Psoas muscle (tissue), 8 donors: ENCODE results near the gene WDR73. TPM values are rescaled to one million over a fixed set of nuclear protein-coding genes. Genes with fewer than 3 reads are reported as not detected.
A peak's percentile ranks its signal among the peaks of the same experiment; 100 is the strongest.

Experiments used
- ATAC-seq, 4 donors: fragments of 200-7000 bp; cut with Tn5 transposase; one replicate each; pipeline ENCODE4 v1.9.1; 2020; ENCODE audit warnings: moderate library complexity in 3 of 4, mild to moderate bottlenecking in 2 of 4
- DNase-seq, 2 donors: peaks; one replicate each; pipeline ENCODE4 v3.0.0-alpha.2; 2020
- H3K27ac ChIP-seq: fragments of 200-600 bp; one replicate; pipeline ENCODE4 v1.8.0; 2022
- H3K27me3 ChIP-seq, 3 donors: fragments of 200-600 bp in 1 of 3; one replicate each; pipeline versions ENCODE4 v1.6.1 to v1.8.0; 2013 to 2022; ENCODE audit warnings: low read length in 2 of 3, mild to moderate bottlenecking in 2 of 3, moderate library complexity in 1 of 3; ENCODE audit not compliant: insufficient read depth in 3 of 3
- H3K36me3 ChIP-seq, 2 donors: fragments of 200-600 bp in 1 of 2; one replicate each; pipeline versions ENCODE4 v1.6.1 to v1.8.0; 2013 to 2022; ENCODE audit warnings: low read depth in 1 of 2, mild to moderate bottlenecking in 1 of 2, moderate library complexity in 1 of 2; ENCODE audit not compliant: insufficient read depth in 1 of 2
- H3K4me1 ChIP-seq: fragments of 200-600 bp; one replicate; pipeline ENCODE4 v1.8.0; 2022
- H3K4me3 ChIP-seq: fragments of 200-600 bp; one replicate; pipeline ENCODE4 v1.8.0; 2022; ENCODE audit warnings: mild to moderate bottlenecking
- H3K9me3 ChIP-seq: fragments of 200-600 bp; one replicate; pipeline ENCODE4 v1.8.0; 2022
- CTCF ChIP-seq: fragments of 200-600 bp; IDR thresholded peaks from one replicate; pipeline ENCODE4 v1.8.0; 2022; ENCODE audit warnings: antibody characterized with exemption
- WGBS, 3 donors: extraction: QIAGEN DNeasy Blood & Tissue Kit; methylation state at CpG; one replicate each; pipeline versions ENCODE4 v1.1.6 to v1.1.7; 2013; 5-methylcytosine and 5-hydroxymethylcytosine counted together
- intact Hi-C, 2 donors: fragments of 100-400 bp; cut with DNase I; formaldehyde crosslinking; loops; one replicate each; pipeline versions ENCODE4 v1.11.0 to v1.14.2; 2022
- long read RNA-seq, 2 donors: library from polyadenylated mRNA; unstranded; transcript quantifications; one replicate each; pipeline ENCODE4 v2.0.0, GENCODE V29; 2021
- polyA plus RNA-seq, 3 donors: library from polyadenylated mRNA; stranded (reverse); fragments of 200-250 nt; gene quantifications; one replicate each; pipeline ENCODE4 v1.2.3, GENCODE V29; 2013
- total RNA-seq, 4 donors: library from RNA; stranded (reverse); fragmentation: NEBNext Ultra II Directional in 2 of 4; extraction: Animal tissue kit (Norgen Biotek cat#: 25700) in 2 of 4; gene quantifications; one replicate each; pipeline versions ENCODE4 v1.2.1 to v1.2.4, GENCODE V29; 2021 to 2023
- donor health status: healthy with polysubstance abuse.
- donor health status: DM: no; HTN: no; CAD: no; lungs with moderate emphysema.
- donor health status: Bipolar disorder and iron deficiency.
- donor health status: healthy.
- donor health status: DM: yes; HTN: yes; CAD: no.
- donor health status: DM: no; HTN: no; CAD: no.
- donor health status: DM: no; HTN: no; CAD: no.
- donor health status: DM: yes; HTN: yes; CAD: no.

Gene WDR73
- total RNA-seq = 10 to 100 TPM in 3 of 4 donors, 1 to 10 TPM in 1; 8.9 to 22.0 (median 12.1) TPM
- 10 to 100 TPM; 13.6 to 18.7 (median 17.0) TPM for polyA plus RNA-seq
- long read RNA-seq, donor 1, full-length matches to known transcripts = 10 of 11 reads
- long read RNA-seq, donor 1, partial matches to known transcripts = 1 of 11 reads
- long read RNA-seq, donor 1, other reads (novel, unspliced or antisense) = 0 of 11 reads
- long read RNA-seq, donor 2, full-length matches to known transcripts = 45 of 52 reads
- long read RNA-seq, donor 2, partial matches to known transcripts = 1 of 52 reads
- long read RNA-seq, donor 2, other reads (novel, unspliced or antisense) = 6 of 52 reads

- Histone ChIP-seq H3K9me3 (no peaks in the 10 kb centered on the region), H3K27me3 (no peaks in the 10 kb centered on the region), H3K36me3 (peaks cover 0 to 42% of the 10 kb centered on the region in 2 donors), H3K4me3 (peak within 1 kb of the TSS; percentile 83), H3K4me1 (peaks cover 26% of the 10 kb centered on the region), H3K27ac (peak within 1 kb of the TSS; percentile 85)
- peak; percentile 90 to 94 (median 92) for ATAC-seq
- 0 to 1% (median 0%) methylated on average over 48 to 49 of the region's 49 CpGs for WGBS, 3 donors
- intact Hi-C loops = loop anchor here (5.0 to 10.0 kb wide), 4 partner anchors 52 to 271 kb away; partner anchors contain the start of genes ALPK3 (in 1 of the 2) and ZSCAN2 (in 1 of the 2)
- DNase-seq = peak; percentile 97 to 98
- no peak for TF ChIP-seq CTCF
Observed at GRCh38 chr15:84653910-84654688, at the start of gene WDR73. Gene WDR73, minus strand, starts transcription at chr15:84654283. Its CDS starts 9 bp downstream, at chr15:84654274.

- peak overlapping the region; percentile 62 for H3K27ac ChIP-seq
- H3K4me1 ChIP-seq = peaks cover 20% of the 10 kb centered on the region
- peaks cover 0 to 3% of the 10 kb centered on the region in 2 donors for H3K36me3 ChIP-seq
- H3K9me3 ChIP-seq = no peaks in the 10 kb centered on the region
- intact Hi-C loops = loop anchor here in 1 of 2 donors (5.0 kb wide), 1 partner anchor 37 kb away; no protein-coding TSS in a partner anchor
- ATAC-seq (no peak), DNase-seq (no peak)
- no peaks in the 10 kb centered on the region for H3K27me3 ChIP-seq
- H3K4me3 ChIP-seq = no peak overlapping the region
- no peak for TF ChIP-seq CTCF
- WGBS, 3 donors = 81 to 87% (median 87%) methylated on average over 5 of the region's 5 CpGs
Observed at GRCh38 chr15:84703808-84704207, 49.7 kb upstream of the WDR73 start.

GRCh38 chr15:84702961-84703482 is 48.9 kb upstream of the WDR73 start:
- Histone ChIP-seq H3K4me3 (no peak overlapping the region), H3K27ac (peak overlapping the region; percentile 62), H3K36me3 (peaks cover 0 to 3% of the 10 kb centered on the region in 2 donors), H3K4me1 (peaks cover 22% of the 10 kb centered on the region), H3K9me3 (no peaks in the 10 kb centered on the region), H3K27me3 (no peaks in the 10 kb centered on the region)
- WGBS, 3 donors = 13 to 23% (median 15%) methylated on average over 4 of the region's 4 CpGs
- intact Hi-C loops = loop anchor here in 1 of 2 donors (5.0 kb wide), 1 partner anchor 36 kb away; no protein-coding TSS in a partner anchor
- DNase-seq (peak in 1 of 2 donors; percentile 26), ATAC-seq (peak; percentile 61 to 82 (median 78))
- no peak for TF ChIP-seq CTCF

GRCh38 chr15:84699538-84700191 is 45.6 kb upstream of the WDR73 start:
- no peaks in the 10 kb centered on the region for H3K36me3 ChIP-seq
- H3K9me3 ChIP-seq = no peaks in the 10 kb centered on the region
- no peak overlapping the region for H3K27ac ChIP-seq
- no peak for DNase-seq
- H3K4me3 ChIP-seq = no peak overlapping the region
- ATAC-seq = no peak
- TF ChIP-seq CTCF = no peak
- intact Hi-C loops = loop anchor here in 1 of 2 donors (5.0 kb wide), 1 partner anchor 32 kb away; no protein-coding TSS in a partner anchor
- peaks cover 36% of the 10 kb centered on the region for H3K4me1 ChIP-seq
- H3K27me3 ChIP-seq = no peaks in the 10 kb centered on the region
- WGBS, 3 donors = 85 to 91% (median 87%) methylated on average over 8 of the region's 8 CpGs
